ENCODE data around the gene CDH4. TPM values are rescaled to one million over a fixed set of nuclear protein-coding genes. Genes with fewer than 3 reads are reported as not detected.

CDH4 gene
- total RNA-seq, 1 donor, result 0.18 TPM

GRCh38 chr20:61768571-61769285, 516.7 kb downstream of the CDH4 start:
- no peak for DNase-seq (ENCODE audit: low read depth)
- H3K4me3 ChIP-seq (ENCODE audit: low read depth, low read length), result no peak overlapping the region
- TF ChIP-seq CTCF (IDR thresholded peaks at IDR 0.05; ENCODE audit: insufficient read depth, low read length), result no peak

GRCh38 chr20:61769286-61769832, 517.3 kb downstream of the CDH4 start:
- TF ChIP-seq CTCF (IDR thresholded peaks at IDR 0.05; ENCODE audit: insufficient read depth, low read length), result no peak
- no peak for DNase-seq (ENCODE audit: low read depth)
- H3K4me3 ChIP-seq (ENCODE audit: low read depth, low read length), result no peak overlapping the region

GRCh38 chr20:61770113-61770585, 518.1 kb downstream of the CDH4 start:
- H3K4me3 ChIP-seq (ENCODE audit: low read depth, low read length), result no peak overlapping the region
- DNase-seq (ENCODE audit: low read depth), result no peak
- TF ChIP-seq CTCF (IDR thresholded peaks at IDR 0.05; ENCODE audit: insufficient read depth, low read length), result no peak

GRCh38 chr20:61771805-61772350, 519.8 kb downstream of the CDH4 start:
- no peak overlapping the region for H3K4me3 ChIP-seq (ENCODE audit: low read depth, low read length)
- TF ChIP-seq CTCF (IDR thresholded peaks at IDR 0.05; ENCODE audit: insufficient read depth, low read length), result no peak
- DNase-seq (ENCODE audit: low read depth), result no peak

- H3K4me3 ChIP-seq (ENCODE audit: low read depth, low read length), result no peak overlapping the region
- no peak for DNase-seq (ENCODE audit: low read depth)
- no peak for TF ChIP-seq CTCF (IDR thresholded peaks at IDR 0.05; ENCODE audit: insufficient read depth, low read length)
Measured at GRCh38 chr20:61772828-61773631, 521.0 kb downstream of the CDH4 start.

- DNase-seq (ENCODE audit: low read depth), result no peak
- no peak overlapping the region for H3K4me3 ChIP-seq (ENCODE audit: low read depth, low read length)
- TF ChIP-seq CTCF (IDR thresholded peaks at IDR 0.05; ENCODE audit: insufficient read depth, low read length), result no peak
Measured at GRCh38 chr20:61773926-61774587, 522.0 kb downstream of the CDH4 start.
